Posterior cingulate gyrus (tissue), 11 donors: ENCODE data around the gene ZSCAN2.
"Not testable (repeated sequence)": the region's sequence is repeated elsewhere in the genome, so short reads cannot be mapped to it uniquely, and the experiment has no call there.

Experiments
- DNase-seq, 10 donors: peaks; one replicate each; pipeline versions ENCODE4 v3.0.0 to v3.0.0-alpha.2; 2020 to 2021; ENCODE audit warnings: mixed read lengths in 3 of 10
- intact Hi-C: fragments of 100-400 bp; cut with DNase I; formaldehyde crosslinking; loops from one replicate; pipeline ENCODE4 v1.15.1; 2023

ZSCAN2 gene

DNA sequence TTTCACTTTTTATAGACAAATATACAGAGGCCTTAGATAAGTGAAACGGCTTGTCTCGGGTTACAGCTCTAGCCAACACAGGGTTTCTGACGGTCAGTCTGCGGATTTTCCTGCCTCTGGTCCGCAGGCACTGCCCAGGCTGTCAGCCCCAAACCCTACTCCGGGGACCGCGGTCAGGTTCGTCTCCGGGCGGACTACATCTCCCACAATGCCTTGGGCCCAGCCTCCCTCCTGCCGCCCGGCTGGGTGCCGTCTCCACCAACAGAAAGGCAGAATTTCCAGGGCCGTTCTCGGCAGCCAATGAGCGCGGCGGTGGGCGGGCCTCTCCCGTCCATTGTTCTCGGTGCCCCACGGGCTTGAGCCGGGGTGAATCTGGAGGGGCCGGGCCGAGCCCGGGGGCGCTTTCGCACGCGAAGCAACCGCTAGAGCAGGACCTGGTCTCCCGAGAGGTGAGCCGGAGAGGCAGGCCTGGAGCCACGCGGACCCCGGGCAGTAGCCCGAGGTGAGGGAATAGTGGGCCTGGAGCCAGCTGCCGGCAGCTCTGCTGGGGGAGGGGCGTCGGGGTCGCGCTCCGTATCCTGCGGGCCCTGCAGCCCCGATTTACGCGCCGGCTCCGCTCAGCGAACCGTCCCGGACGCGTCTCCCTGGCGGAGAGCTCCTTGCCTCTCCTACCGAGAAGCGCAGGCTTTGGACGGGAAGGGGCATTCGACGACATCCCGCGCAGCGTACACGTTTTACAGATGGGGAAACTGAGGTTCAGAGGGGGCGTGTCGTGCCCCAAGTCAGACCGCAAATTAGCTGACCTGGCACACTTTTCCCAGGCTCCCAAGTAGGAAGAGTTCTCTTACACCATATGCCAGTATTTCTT, at the start of gene ZSCAN2:
Gene ZSCAN2 (plus strand): TSS at position 323 of the 868 bp plus-strand sequence. CDS start 2,919 bp downstream, outside the sequence.
- peak; percentile 94 to 100 (median 97) for DNase-seq
- intact Hi-C loops = loop anchor here (2.0 to 5.0 kb wide), 2 partner anchors 30 to 381 kb away; partner anchors contain the start of gene PDE8A

DNA sequence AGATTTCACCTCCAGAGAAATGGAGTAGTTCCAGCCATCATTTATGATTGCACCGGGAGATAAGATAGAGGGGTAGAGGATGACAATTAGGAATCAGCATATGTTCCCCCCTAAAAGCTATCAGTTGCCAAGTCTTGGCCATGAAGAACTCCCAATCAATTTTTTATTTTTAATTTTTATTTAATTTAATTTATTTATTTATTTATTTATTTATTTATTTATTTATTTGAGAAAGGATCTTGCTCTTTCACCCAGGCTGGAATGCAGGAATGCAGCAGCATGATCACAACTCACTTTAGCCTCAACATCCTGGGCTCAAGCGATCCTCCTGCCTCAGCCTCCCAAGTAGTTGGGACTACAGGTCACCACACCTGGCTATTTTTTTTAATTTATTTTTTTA, 49.2 kb upstream of the ZSCAN2 start:
- not testable (repeated sequence) for DNase-seq

DNA sequence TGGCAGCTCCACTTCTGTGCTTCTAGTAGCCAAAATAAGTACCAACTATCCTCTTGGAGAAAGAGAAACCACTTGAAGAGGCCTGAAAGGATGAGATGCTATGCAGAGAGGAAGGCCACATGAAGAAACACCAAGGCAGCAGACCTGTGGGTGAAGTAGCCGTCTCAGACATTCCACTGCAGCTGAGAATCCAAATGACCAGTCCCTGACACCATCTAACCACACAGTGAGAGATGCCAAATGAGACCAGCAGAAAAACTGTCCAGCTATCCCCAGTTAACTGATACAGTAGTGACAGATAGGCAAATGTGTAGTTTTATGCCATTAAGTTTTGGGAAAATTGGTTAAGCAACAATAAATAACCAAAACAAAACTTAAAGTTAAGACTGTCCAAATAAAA, 47.9 kb upstream of the ZSCAN2 start:
- no peak for DNase-seq
- intact Hi-C loops = no loop called here

More for the DNA sequence above, 49.2 kb upstream of the ZSCAN2 start:
- intact Hi-C loops = not testable (repeated sequence)

DNA sequence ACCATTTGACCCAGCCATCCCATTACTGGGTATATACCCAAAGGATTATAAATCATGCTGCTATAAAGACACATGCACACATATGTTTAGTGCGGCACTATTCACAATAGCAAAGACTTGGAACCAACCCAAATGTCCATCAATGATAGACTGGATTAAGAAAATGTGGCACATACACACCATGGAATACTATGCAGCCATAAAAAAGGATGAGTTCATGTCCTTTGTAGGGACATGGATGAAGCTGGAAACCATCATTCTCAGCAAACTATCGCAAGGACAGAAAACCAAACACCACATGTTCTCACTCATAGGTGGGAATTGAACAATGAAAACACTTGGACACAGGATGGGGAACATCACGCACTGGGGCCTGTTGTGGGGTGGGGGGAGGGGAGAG, 44.1 kb upstream of the ZSCAN2 start:
- intact Hi-C loops = not testable (repeated sequence)

DNA sequence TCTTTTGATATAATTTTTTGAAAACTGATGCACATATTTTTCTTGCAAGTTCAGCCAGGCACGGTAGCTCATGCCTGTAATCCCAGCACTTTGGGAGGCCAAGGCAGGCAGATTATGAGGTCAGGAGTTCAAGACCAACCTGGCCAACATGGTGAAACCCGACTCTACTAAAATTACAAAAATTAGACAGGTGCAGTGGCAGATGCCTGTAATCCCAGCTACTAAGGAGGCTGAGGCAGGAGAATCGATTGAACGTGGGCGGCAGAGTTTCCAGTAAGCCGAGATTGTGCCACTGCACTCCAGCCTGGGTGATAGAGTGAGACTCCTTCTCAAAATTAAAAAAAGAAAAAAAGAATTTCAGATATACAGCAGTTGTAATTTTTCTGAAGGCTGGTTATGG, 32.8 kb upstream of the ZSCAN2 start:
- intact Hi-C loops, DNase-seq: not testable (repeated sequence)

More for the DNA sequence above, 44.1 kb upstream of the ZSCAN2 start:
- not testable (repeated sequence) for DNase-seq

DNA sequence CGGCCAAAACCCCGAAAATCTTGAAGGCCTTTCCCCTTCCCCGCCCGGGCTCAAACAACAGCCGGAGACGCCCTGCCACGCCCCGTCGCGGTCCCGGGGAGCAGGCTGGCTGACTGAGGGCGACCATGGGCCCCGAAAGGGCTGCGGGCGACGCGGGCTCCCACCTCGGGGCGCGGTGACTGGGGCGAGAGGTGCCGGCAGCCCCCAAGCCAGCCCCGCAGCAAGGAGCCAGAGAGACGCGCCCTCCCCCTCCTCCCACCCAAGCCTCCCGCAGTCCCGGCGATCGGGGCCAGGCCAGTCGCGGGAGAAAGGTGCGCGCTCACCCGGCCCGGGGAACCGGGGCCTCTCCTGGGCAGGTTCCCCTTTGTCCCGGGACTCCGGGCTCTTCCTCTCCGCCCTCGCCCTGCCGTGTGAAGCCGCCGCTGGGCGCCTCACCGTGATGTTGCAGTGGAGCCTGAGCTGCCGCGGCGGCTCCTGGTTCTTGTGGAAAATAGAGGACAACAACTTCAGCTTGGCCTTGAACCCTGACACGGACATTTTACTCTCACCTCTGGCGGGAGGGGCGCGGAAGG, 30.6 kb upstream of the ZSCAN2 start:
- peak in 8 of 10 donors; percentile 12 to 87 (median 34) for DNase-seq
- intact Hi-C loops = no loop called here

DNA sequence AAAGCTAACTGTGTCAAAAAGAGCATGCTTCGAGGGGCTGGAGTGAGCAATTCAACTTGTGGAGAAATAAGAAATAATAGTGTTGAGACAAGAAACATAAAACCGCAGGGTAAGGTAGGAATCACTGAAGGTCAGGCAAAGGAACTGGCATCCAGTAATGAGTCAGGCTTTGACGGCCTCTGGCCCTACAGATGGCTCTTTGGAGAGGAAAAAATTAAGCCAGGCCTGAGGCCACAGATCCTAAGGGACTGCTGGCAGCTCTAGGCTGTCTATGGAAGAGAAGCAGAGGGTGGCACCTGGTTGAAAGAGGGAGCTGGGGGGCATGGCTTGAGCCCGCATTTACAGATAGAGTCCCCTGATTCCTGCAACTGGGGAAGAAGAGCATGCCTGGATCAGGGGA, 28.6 kb upstream of the ZSCAN2 start:
- DNase-seq = no peak
- intact Hi-C loops = no loop called here

DNA sequence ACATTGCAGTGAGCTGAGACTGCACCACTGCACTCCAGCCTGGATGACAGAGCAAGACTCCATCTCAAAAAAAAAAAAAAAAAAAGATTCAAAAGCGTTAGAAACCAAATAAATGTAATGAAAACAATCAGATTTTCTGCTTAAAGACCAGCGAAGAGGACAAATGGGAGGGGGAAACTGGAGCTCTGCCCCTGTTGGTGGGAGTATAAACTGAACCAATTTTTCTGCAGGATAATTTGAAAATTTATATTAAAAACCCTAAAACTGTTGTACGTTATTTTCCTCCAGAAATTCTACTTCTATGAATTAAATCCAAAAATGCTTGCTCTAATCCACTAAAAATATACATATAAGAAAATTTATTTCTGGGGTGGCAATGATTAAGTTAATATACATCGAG, 25.3 kb upstream of the ZSCAN2 start:
- no peak for DNase-seq
- intact Hi-C loops = no loop called here

DNA sequence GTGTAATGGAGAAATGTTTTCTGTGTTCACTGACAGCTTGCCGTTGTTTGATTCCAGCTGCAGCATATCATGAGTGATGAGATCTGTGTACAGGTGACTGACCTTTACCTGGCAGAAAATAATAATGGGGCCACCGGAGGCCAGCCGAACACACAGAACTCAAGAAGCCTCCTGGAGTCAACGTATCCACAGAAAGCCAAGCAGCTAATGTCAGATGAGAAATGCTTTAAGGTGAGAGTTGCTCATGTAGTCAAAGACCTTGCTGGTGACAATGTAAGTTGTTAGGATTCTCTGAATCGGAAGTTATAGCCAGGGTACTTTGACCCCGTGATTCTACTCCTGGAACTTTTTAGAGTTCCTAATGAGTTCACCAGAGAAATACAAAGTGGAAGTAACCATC, 22.9 kb upstream of the ZSCAN2 start:
- DNase-seq, intact Hi-C loops: not testable (repeated sequence)

DNA sequence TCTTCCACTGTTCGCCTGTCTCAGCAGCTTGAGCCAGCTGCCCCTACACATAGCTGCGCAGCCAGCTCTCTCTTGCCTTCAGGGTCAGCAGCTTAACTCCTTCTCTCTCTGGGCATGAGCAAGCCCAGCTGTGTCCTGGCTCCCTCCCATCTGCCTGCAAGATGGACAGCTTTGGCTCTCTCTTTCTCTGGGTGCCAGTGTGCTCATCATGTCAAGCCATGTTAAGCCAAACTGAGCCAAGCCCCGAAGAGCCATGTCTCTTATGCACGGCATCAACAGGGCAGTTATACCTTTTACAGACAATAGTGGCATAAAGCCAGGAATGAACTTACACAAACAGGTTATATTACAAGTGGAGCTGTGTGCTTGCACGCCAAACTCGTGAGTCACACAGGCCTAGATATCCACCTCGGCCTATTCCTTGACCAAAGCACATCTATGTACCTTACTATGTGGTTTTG, 21.5 kb upstream of the ZSCAN2 start:
- intact Hi-C loops = not testable (repeated sequence)
- peak in 1 of 10 donors; percentile 61 for DNase-seq

DNA sequence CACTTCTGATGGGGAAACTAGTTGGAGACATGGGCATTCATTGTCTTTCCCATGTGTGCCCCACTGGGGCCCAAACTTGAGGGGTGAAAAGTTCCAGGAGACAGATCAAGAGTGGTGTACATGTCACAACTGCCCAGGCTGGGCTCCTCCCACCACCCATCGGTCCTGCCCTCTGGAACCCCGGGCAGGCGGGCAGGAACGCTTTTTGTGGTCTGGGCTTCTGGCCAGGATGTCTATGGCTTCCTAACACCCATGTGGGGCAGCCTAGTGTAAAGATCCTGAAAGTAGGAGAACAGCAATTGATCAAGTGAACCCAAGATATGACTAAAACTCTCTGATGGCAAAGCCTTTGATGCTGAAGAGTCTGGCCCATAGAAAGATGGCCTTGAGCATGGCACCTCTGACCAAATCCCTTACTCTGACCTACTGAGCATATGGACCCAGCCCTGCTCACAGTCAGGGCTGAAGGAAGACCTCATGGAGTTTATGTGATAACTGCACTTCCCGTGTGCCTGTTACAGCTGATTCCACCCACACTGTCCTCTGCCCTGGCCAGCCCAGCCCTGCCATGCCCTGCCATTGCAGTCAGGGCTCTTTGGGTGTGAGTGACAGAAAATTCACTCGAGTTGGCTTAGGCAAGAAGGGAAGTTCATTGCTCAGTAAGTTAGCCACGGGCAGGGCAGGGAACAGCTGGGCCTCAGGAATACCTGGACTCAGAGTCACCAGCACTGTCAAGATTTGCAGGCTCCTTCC, 19.0 kb upstream of the ZSCAN2 start:
- DNase-seq, intact Hi-C loops: not testable (repeated sequence)

DNA sequence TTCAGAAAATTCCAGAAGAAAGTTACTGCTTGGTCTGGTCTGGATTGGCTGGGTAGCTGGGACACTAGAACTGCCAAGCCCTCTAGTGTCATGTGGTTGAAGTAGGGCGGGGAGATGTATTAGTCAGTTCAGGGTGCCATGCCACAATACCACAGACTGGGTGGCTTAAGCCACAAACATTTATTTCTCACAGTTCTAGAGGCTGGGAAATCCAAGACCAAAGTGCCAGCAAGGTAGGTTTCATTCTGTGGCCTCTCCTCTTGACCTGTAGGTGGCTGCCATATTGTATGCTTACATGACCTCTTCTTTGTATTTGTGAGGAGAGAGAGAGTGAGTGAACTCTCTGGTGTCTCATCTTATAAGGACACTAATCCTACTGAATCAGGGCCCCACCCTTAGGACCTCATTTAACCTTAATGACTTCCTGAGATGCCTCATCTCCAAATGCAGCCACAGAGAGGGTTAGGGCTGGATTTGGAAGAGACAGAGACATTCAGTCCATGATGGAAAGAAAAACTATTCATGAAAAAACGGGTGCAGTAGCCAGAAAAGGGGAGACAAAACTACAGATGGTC, 18.1 kb upstream of the ZSCAN2 start:
- intact Hi-C loops = no loop called here
- DNase-seq = no peak

DNA sequence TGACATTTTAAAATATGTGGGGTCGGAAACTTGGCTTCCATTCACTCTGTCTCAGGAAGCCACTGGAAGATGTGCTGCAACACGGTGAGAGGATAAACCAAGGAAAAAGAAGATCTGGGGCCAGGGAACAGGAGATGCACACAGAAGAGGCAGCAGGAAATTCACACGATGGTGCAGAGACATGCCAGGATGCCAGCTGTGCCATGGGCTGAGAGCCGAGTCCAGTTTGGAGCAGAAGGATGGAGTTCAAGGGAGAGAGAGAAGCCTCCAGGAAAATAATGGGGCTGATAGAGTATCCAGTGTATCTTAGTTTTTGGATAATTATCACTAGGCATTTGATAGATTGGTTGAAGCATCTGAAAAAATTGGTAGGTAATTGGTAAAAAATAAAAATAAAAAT, 16.9 kb upstream of the ZSCAN2 start:
- DNase-seq, intact Hi-C loops: not testable (repeated sequence)

DNA sequence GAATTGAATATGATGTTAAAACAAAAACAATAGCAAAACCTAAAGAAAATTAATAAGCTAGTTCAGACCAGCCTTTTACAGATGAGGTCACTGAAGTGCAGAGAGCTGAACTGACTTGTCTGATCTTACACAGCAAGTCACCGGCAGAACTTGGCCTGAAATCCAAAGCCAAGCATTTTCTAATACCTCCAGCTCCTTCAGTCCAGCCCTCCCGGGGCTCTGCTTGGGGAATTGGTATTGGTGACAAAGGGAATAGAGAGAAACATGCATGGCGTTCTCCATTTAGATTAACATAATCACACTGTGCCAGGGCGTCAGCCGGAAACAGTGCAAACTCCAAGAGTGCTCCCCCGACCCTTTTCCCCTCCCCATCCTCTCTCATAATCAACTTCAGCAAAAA, 14.1 kb upstream of the ZSCAN2 start:
- intact Hi-C loops = loop anchor here (5.0 kb wide), 2 partner anchors 46 to 341 kb away; no protein-coding TSS in a partner anchor
- no peak for DNase-seq

DNA sequence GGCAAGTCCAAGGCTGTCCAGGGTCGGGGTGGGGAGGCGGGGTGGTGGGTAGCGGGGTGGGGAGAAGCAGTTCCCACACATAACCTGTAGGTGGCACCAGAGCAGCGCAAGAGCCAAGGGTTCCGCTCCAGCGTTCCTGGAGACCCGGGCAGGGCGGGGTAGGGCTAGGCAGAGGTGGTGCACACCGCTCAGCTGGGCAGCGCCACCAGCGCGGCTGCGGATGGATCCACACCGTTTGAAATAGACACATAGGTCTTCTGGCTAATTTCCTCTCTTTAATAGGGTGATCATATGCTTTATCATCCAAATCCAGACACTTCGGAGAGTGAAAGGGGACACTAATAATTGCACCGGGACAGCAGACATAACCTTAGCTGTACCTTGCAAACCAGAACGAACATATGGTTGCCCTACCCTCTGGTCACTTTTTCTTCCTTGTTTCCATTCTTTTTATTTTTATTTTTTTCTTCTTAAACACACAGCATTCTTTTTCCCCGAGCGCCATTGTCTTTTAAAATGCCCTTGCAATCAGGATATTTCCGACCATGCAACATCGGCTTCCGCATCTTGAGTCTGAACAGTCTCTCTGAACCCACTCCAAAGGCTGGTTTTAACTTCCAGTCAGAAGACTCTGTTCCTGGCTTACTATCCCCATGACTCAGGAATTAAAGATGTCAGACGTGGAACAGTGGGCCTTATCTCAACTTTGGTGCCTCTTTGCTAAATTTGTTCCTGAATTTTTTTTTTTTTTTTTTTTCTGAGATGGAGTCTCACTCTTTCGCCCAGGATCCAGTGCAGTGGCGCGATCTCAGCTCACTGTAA, 12.5 kb upstream of the ZSCAN2 start:
- intact Hi-C loops = loop anchor here (5.0 kb wide), 2 partner anchors 44 to 339 kb away; no protein-coding TSS in a partner anchor
- DNase-seq = peak; percentile 59 to 97 (median 83)

DNA sequence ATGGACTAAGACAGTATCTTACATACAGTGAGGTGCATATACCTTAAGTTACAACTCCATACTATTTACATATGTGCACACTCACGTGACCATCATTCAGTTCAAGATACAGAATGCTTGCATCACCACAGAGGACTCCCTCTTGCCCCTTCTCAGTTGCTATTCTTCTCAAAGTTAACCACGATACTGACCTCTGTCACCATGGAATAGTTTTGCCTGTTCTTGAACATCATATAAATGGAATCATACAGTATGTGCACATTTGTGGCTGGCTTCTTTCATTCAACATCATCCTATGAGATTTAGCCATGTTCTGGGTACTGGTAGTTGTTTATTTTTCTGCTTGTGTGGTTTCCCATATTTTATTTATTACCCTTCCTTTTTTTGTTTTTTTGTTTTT, 10.4 kb upstream of the ZSCAN2 start:
- intact Hi-C loops = no loop called here
- DNase-seq = no peak

DNA sequence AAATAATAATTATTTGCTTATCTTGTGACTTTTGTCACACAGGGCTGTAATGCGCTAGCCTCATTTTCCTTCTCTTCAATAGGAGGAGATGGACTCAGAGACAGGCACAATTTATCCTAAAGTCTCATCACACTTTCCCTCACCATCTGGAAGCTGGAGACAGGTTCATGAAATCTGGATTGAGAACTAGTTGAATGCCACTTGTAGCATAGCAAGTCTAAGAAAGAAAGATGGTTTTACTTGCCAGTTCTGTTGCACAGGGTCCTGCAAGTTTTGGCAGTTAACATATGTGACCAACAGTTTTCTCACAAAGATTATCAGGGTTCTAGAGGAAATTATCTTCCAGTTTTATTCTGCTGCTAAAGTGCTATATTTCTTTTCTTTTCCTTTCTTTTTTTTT, 9.0 kb upstream of the ZSCAN2 start:
- intact Hi-C loops = no loop called here
- DNase-seq = no peak

DNA sequence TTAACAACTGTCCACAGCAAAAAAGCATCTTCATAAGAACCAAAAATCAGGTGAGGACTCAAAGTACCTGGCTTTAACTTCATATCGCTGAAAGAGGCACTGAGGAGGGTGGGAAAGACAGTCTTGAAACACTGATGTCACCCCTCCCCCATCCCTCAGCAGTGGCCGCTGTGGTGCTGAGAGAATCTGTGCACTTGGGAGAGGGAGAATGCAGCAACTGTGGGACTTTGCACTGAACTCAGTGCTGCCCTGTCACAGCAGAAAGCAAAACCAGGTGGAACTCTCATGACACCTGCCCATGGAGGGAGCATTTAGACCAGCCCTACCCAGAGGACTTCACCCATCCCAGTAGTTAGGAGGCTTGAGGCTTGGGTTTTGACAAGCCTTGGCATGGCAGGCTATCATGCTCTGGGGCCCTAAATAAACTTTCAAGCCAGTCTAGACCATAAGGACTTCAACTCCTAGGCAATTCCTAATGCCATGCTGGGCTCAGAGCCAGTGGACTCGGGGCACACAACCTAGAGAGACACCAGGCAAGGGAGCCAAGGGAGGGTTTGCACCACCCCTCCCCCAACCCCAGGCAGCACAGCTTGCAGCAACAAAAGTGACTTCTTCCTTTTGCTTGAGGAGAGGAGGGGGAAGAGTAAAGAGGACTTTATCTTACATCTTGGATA, 6.1 kb upstream of the ZSCAN2 start:
- intact Hi-C loops = no loop called here
- DNase-seq = no peak

DNA sequence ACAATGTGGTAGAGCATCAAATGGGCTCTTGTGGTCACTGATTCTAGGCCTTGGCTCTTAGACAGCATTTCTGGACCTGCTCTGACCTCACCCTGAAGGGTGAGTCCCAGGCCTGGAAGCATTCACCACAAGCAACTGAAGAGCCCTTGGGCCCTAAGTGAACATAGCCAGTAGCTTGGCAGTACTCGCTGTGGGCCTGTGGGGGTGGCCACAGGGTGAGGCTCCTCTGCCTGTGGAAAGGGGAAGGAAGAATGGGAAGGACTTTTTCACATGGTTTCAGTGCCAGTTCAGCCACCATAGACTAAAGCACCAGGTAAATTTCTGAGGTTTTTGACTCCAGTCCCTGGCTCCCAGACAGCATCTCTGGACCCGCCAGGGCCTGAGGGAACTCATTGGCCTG, 5.1 kb upstream of the ZSCAN2 start:
- DNase-seq = no peak

More for the DNA sequence above, 5.1 kb upstream of the ZSCAN2 start:
- intact Hi-C loops = no loop called here
